SK-N-MC (cell line): ENCODE measurements around the gene BCAS4.

Experiments used
- DNase-seq: peaks from one replicate; pipeline ENCODE4 v3.0.0-alpha.2; 2011; ENCODE audit warnings: low read depth, low spot score
- H3K27ac ChIP-seq: fragments of 200-600 bp; sonication (generic); 2 replicates; pipeline ENCODE4 v1.5.1; 2016; ENCODE audit warnings: mixed run types
- H3K36me3 ChIP-seq: fragments of 200-600 bp; sonication (generic); 2 replicates; pipeline ENCODE4 v1.6.1; 2017; ENCODE audit warnings: antibody characterized with exemption, low read length, mixed read lengths; ENCODE audit not compliant: insufficient read depth
- H3K4me3 ChIP-seq: fragments of 200-600 bp; sonication (generic); 2 replicates; pipeline ENCODE4 v1.5.1; 2016
- H3K9ac ChIP-seq: fragments of 200-600 bp; sonication (generic); 2 replicates; pipeline ENCODE4 v1.8.0; 2017; ENCODE audit warnings: mixed run types, mixed read lengths; ENCODE audit not compliant: insufficient read length
- H3K9me3 ChIP-seq: fragments of 200-600 bp; sonication (generic); 2 replicates; pipeline ENCODE4 v1.6.1; 2017; ENCODE audit warnings: low read depth, mild to moderate bottlenecking, antibody characterized with exemption, low read length, moderate library complexity, mixed read lengths
- EZH2 ChIP-seq: fragments of 200-600 bp; sonication (generic); IDR thresholded peaks from one replicate; pipeline ENCODE4 v1.6.1; 2017; ENCODE audit warnings: antibody characterized with exemption
- FOXP2 ChIP-seq: optimal IDR thresholded peaks from 2 replicates; pipeline ENCODE3; 2011; ENCODE audit warnings: mild to moderate bottlenecking, moderate library complexity; ENCODE audit not compliant: insufficient read depth; ENCODE audit errors: extremely low read length, control extremely low read depth
- POLR2AphosphoS5 ChIP-seq: IDR thresholded peaks from 2 replicates; pipeline ENCODE4 v1.6.1; 2012; ENCODE audit warnings: mild to moderate bottlenecking, low read depth, low read length, borderline replicate concordance

The BCAS4 gene

DNA sequence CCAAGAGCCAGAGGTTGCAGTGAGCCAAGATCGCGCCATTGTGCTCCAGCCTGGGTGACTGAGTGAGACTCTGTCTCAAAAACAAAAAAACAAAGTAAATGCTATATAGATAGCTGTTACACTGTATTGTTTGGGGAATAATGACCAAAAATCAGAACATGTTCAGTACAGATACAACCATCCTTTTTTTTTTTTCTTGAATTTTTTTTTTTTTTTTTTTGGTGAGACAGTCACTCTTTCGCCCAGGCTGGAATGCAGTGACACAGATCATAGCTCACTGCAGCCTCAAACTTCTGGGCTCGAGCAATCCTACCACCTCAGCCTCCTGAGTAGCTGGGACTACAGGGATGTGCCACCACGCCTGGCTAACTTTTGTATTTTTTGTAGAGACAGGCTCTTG lies 63.7 kb downstream of the BCAS4 start:
- Histone ChIP-seq H3K27ac (no peak overlapping the region), H3K36me3 (no peaks in the 10 kb centered on the region), H3K9ac (no peak overlapping the region), H3K9me3 (no peaks in the 10 kb centered on the region), H3K4me3 (no peak overlapping the region)
- TF ChIP-seq POLR2AphosphoS5 (no peak), EZH2 (no peak), FOXP2 (no peak)
- no peak for DNase-seq

GRCh38 chr20:50859161-50859560 lies 64.3 kb downstream of the BCAS4 start:
- no peak overlapping the region for H3K27ac ChIP-seq
- no peaks in the 10 kb centered on the region for H3K36me3 ChIP-seq

GRCh38 chr20:50861012-50861411 lies 66.2 kb downstream of the BCAS4 start:
- no peak overlapping the region for H3K4me3 ChIP-seq
- H3K36me3 ChIP-seq, result no peaks in the 10 kb centered on the region
- TF ChIP-seq EZH2 (no peak), POLR2AphosphoS5 (no peak), FOXP2 (no peak)
- no peak for DNase-seq
- H3K9ac ChIP-seq, result no peak overlapping the region
- no peak overlapping the region for H3K27ac ChIP-seq
- no peaks in the 10 kb centered on the region for H3K9me3 ChIP-seq

More at GRCh38 chr20:50859161-50859560, 64.3 kb downstream of the BCAS4 start:
- TF ChIP-seq POLR2AphosphoS5, result no peak
- TF ChIP-seq FOXP2, result no peak
- TF ChIP-seq EZH2, result no peak
- no peaks in the 10 kb centered on the region for H3K9me3 ChIP-seq
- no peak overlapping the region for H3K9ac ChIP-seq
- no peak for DNase-seq
- H3K4me3 ChIP-seq, result no peak overlapping the region

- DNase-seq, result no peak
- Histone ChIP-seq H3K4me3 (no peak overlapping the region), H3K9ac (no peak overlapping the region), H3K27ac (no peak overlapping the region), H3K36me3 (no peaks in the 10 kb centered on the region), H3K9me3 (no peaks in the 10 kb centered on the region)
- TF ChIP-seq EZH2 (no peak), POLR2AphosphoS5 (no peak)
These were observed 67.7 kb downstream of the BCAS4 start for GRCh38 chr20:50862546-50862945.

DNA sequence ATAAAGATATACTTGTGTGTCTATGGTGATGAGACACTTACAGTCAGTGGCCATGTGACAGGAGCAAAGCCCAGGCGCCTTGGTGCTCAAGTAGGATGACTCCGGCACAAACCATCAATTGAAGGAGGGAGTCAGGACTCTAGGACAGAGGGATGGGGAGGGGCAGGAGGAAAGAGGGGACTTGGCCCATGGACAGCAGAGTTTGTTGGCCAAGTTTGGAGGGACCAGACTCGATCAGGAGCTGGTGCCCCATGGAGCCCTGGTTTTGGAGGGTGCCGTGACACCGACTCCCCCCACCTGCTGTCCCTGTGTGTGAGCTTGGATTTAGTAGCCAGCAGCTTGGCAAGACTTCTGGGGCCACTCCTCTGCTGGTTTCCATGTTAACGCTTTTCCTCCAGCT lies 70.3 kb downstream of the BCAS4 start:
- no peak overlapping the region for H3K4me3 ChIP-seq
- H3K9me3 ChIP-seq, result no peaks in the 10 kb centered on the region
- no peak overlapping the region for H3K9ac ChIP-seq
- no peaks in the 10 kb centered on the region for H3K36me3 ChIP-seq
- no peak overlapping the region for H3K27ac ChIP-seq
- no peak for DNase-seq
- TF ChIP-seq POLR2AphosphoS5, result no peak
- no peak for TF ChIP-seq FOXP2
- TF ChIP-seq EZH2, result no peak

DNA sequence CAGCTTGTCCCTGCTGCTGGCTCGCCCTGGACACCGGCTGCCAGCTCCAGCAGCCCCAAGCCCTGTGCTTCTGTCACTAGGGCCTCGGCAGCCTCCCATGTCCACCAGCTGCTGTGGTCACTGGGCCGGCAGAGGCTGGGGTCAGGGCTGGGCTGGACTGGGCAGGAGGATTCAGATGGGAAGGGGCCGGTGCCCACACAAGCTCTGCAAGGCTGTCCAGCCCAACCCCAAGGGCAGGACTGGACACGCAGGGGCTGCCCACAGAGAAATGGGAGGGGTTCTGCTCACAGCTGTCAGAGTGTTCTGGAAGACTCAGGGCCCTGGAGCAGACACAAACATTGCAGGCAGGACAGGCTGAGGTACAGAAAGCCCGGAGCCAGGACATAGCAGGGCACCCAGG lies 70.7 kb downstream of the BCAS4 start:
- Histone ChIP-seq H3K4me3 (no peak overlapping the region), H3K9ac (no peak overlapping the region), H3K27ac (no peak overlapping the region), H3K9me3 (no peaks in the 10 kb centered on the region), H3K36me3 (no peaks in the 10 kb centered on the region)
- no peak for DNase-seq
- TF ChIP-seq FOXP2 (no peak), EZH2 (no peak), POLR2AphosphoS5 (no peak)

DNA sequence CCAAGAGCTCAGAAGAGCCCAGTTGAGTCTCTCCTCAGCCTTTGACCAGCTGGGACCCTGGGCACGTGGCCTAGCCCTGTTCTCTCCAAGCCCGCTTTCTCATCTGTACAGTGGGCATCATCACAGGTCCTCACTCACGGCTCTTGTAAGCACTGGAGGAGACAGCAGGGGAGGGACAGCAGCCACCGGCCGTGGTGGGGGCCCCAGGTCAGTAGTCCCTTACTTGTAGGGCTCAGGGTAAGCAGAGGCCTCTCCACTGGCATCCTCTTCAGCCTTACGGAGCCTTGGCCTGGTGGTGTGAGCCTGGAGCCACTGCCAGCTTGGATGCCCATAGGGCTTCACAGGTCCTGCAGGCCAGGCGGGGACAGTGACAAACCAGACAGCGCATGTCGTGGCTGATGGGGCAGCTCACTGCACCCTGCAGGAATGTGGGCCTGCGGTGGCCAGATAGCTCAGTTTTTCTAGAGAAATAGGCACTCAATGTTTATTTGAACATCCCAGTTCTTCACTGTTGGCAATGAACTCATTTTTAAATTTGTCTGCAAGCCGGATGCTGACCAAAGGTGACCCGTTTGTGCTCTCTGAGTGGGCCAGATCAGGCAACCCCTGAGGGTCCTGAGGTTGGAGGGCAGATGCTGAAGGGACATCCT lies 71.3 kb downstream of the BCAS4 start:
- no peak for DNase-seq
- no peaks in the 10 kb centered on the region for H3K36me3 ChIP-seq
- H3K4me3 ChIP-seq, result no peak overlapping the region
- TF ChIP-seq FOXP2, result no peak
- no peak for TF ChIP-seq EZH2
- TF ChIP-seq POLR2AphosphoS5, result no peak
- H3K9ac ChIP-seq, result no peak overlapping the region
- no peak overlapping the region for H3K27ac ChIP-seq
- no peaks in the 10 kb centered on the region for H3K9me3 ChIP-seq

DNA sequence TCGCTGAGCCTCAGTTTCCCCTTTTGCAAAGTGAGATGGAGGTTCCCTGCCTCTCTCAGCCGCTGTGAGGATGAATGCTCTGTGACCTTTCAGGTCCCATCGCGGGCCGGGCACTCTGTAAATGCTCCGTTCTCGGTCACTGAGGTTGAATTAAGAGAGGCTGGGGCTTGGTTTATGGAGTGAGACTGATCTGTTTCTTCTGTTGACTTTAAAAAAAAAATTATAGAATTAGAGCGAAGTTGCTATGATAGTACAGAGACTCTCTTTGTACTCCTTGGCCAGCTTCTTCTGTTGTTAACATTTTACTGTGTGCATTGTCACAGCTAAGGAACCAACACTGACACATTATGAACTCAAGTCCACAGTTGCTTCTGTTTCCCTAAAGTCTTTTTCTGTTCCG lies 72.0 kb downstream of the BCAS4 start:
- no peak overlapping the region for H3K9ac ChIP-seq
- no peak overlapping the region for H3K27ac ChIP-seq
- DNase-seq, result no peak
- H3K9me3 ChIP-seq, result no peaks in the 10 kb centered on the region
- H3K36me3 ChIP-seq, result no peaks in the 10 kb centered on the region
- H3K4me3 ChIP-seq, result no peak overlapping the region
- TF ChIP-seq FOXP2 (no peak), POLR2AphosphoS5 (no peak), EZH2 (no peak)

DNA sequence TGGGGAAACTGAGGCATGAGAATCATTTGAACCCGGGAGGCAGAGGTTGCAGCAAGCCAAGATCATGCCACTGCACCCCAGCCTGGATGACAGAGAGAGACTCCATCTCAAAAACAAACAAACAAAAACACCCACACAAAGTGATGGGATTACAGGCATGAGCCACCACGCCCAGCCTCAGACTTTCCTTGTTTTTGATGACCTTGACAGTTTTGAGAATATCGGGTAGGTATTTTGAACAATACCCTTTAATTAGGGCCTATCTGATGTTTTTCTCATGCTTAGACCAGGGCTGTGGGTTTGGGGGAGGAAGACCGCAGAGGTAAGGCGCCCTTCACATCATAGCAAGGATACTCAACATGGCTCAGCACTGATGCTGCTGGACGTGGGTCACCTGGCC lies 72.9 kb downstream of the BCAS4 start:
- Histone ChIP-seq H3K9me3 (no peaks in the 10 kb centered on the region), H3K9ac (no peak overlapping the region), H3K4me3 (no peak overlapping the region), H3K27ac (no peak overlapping the region), H3K36me3 (no peaks in the 10 kb centered on the region)
- TF ChIP-seq EZH2, result no peak
- TF ChIP-seq POLR2AphosphoS5, result no peak
- TF ChIP-seq FOXP2, result no peak
- no peak for DNase-seq
